HepG2 (cell line): Measurements from ENCODE around the gene CLVS2. TPM values are rescaled to one million over a fixed set of nuclear protein-coding genes. Genes with fewer than 3 reads are reported as not detected.

Experiments
- ATAC-seq: fragments of 200-7000 bp; cut with Tn5 transposase; 3 replicates; pipeline ENCODE4 v1.9.1; 2020; ENCODE audit warnings: mild to moderate bottlenecking, moderate library complexity
- BruUV-seq: library from RNA; stranded (reverse); fragments of 400-500 nt; replicated peaks from 2 replicates; lab custom pipeline; 2021; lab: Mats Ljungman, UMichigan
- CTCF ChIA-PET: fragments of 300-600 bp; formaldehyde crosslinking; extraction: SDS; loops from one replicate; lab custom pipeline; 2021; ENCODE audit warnings: low total read pairs, inconsistent platforms, low intra/inter-chr PET ratio; lab: Yijun Ruan, JAX
- POLR2A ChIA-PET: fragments of 350-600 bp; sonication (Branson Sonifier 250); formaldehyde crosslinking; loops from one replicate; lab custom pipeline; 2020; ENCODE audit warnings: antibody characterized with exemption, inconsistent platforms; lab: Yijun Ruan, JAX
- DNase-seq: peaks from one replicate; pipeline ENCODE4 v3.0.0-alpha.2; 2015; ENCODE audit warnings: low spot score
- FAIRE-seq: peaks from 3 replicates; lab custom pipeline; 2011; peaks lifted over from hg19 to GRCh38; lab: Jason Lieb, UNC
- H2AFZ ChIP-seq: one replicate; pipeline ENCODE4 v1.6.1; 2011; ENCODE audit warnings: low read length, inconsistent platforms
- H3K27ac ChIP-seq: fragments of 300-600 bp; 3 replicates; pipeline ENCODE4 v1.8.0; 2011; ENCODE audit warnings: mixed run types, mild to moderate bottlenecking, mixed read lengths, low read length, inconsistent platforms; ENCODE audit not compliant: insufficient read depth; ENCODE audit errors: extremely low read length
- H3K27me3 ChIP-seq, 2 experiments: fragments of 200-600 bp in 1 of 2; 2 replicates in 1 of 2; 3 replicates in 1 of 2; pipeline versions ENCODE4 v1.6.0 to v1.8.0; 2011; ENCODE audit warnings: low read length in 2 of 2, mild to moderate bottlenecking in 2 of 2, moderate library complexity in 2 of 2, inconsistent platforms in 1 of 2; ENCODE audit not compliant: insufficient read depth in 2 of 2, control insufficient read depth in 1 of 2
- H3K36me3 ChIP-seq, 2 experiments: fragments of 200-600 bp in 1 of 2; replicated peaks in 1 of 2; 2 replicates in 1 of 2; 3 replicates in 1 of 2; pipeline versions ENCODE4 v1.5.1 to v1.8.0; 2011; ENCODE audit warnings: low read length in 2 of 2, inconsistent platforms in 1 of 2; ENCODE audit not compliant: insufficient read depth in 2 of 2, control insufficient read depth in 1 of 2
- H3K4me1 ChIP-seq: 2 replicates; pipeline ENCODE4 v1.5.1; 2012; ENCODE audit warnings: low read length, inconsistent platforms; ENCODE audit not compliant: insufficient read depth
- H3K4me2 ChIP-seq: 2 replicates; pipeline ENCODE4 v1.6.0; 2011; ENCODE audit warnings: low read depth, low read length, inconsistent platforms
- H3K4me3 ChIP-seq, 3 experiments: fragments of 200-600 bp in 1 of 3; sonication (generic), shearing (Covaris generic) in 1 of 3; replicated peaks in 1 of 3; 2 replicates each; pipeline ENCODE4 v1.5.1; 2011 to 2016; ENCODE audit warnings: low read length in 3 of 3, inconsistent platforms in 2 of 3, low read depth in 2 of 3, mild to moderate bottlenecking in 2 of 3, control low read depth in 1 of 3, mixed read lengths in 1 of 3; ENCODE audit not compliant: insufficient read depth in 1 of 3
- H3K79me2 ChIP-seq: one replicate; pipeline ENCODE4 v1.6.1; 2011; ENCODE audit warnings: low read length, inconsistent platforms; ENCODE audit not compliant: insufficient read depth
- H3K9ac ChIP-seq: 2 replicates; pipeline ENCODE4 v1.6.0; 2011; ENCODE audit warnings: mild to moderate bottlenecking, low read depth, low read length, inconsistent platforms; ENCODE audit not compliant: insufficient read depth
- H3K9me3 ChIP-seq: 2 replicates; pipeline ENCODE4 v1.5.1; 2012; ENCODE audit warnings: mild to moderate bottlenecking, low read length
- H4K20me1 ChIP-seq: 2 replicates; pipeline ENCODE4 v1.6.0; 2011; ENCODE audit warnings: inconsistent platforms, mild to moderate bottlenecking, low read length, moderate library complexity; ENCODE audit not compliant: insufficient read depth
- AGO1 ChIP-seq: fragments of 200-400 bp; formaldehyde crosslinking; IDR thresholded peaks from 2 replicates; pipeline ENCODE4 v1.6.1; 2017; ENCODE audit warnings: mild to moderate bottlenecking, low read depth, low read length, moderate library complexity; ENCODE audit not compliant: poor library complexity, severe bottlenecking
- BRCA1 ChIP-seq: sonication (generic); formaldehyde crosslinking; IDR thresholded peaks from 2 replicates; pipeline ENCODE4 v1.4.0; 2020; ENCODE audit warnings: missing genetic modification reagents
- DR1 ChIP-seq: sonication (generic); formaldehyde crosslinking; IDR thresholded peaks from 2 replicates; pipeline ENCODE4 v1.8.0; 2021; ENCODE audit warnings: mild to moderate bottlenecking, missing genetic modification reagents, inconsistent platforms
- ESRRA ChIP-seq: sonication (generic); formaldehyde crosslinking; IDR thresholded peaks from 2 replicates; pipeline ENCODE4 v1.5.1; 2020; ENCODE audit warnings: mild to moderate bottlenecking, low read depth, missing genetic modification reagents
- MBNL3 ChIP-seq: fragments of 250-450 bp; sonication (Bioruptor Pico); conservative IDR thresholded peaks from 2 replicates; pipeline ENCODE4 v1.8.0; 2022; ENCODE audit warnings: mild to moderate bottlenecking, inconsistent platforms
- PAF1 ChIP-seq: IDR thresholded peaks from 2 replicates; pipeline ENCODE4 v1.6.1; 2016; ENCODE audit warnings: missing genetic modification reagents, missing compliant biosample characterization
- PCBP2 ChIP-seq: fragments of 200-400 bp; formaldehyde crosslinking; optimal IDR thresholded peaks from 2 replicates; pipeline ENCODE3; 2018; ENCODE audit warnings: low read length, low read depth; ENCODE audit not compliant: poor library complexity, severe bottlenecking
- SOX13 ChIP-seq, 3 experiments: fragments of 450-650 bp in 1 of 3; sonication (generic) in 1 of 3; formaldehyde crosslinking in 1 of 3; IDR thresholded peaks in 2 of 3; conservative IDR thresholded peaks in 1 of 3; 2 replicates each; pipeline versions ENCODE4 v1.5.0 to v1.6.1; 2016 to 2020; ENCODE audit warnings: antibody characterized with exemption in 1 of 3, mild to moderate bottlenecking in 1 of 3, missing compliant biosample characterization in 1 of 3, missing genetic modification reagents in 1 of 3, moderate library complexity in 1 of 3
- TMF1 ChIP-seq: sonication (generic); formaldehyde crosslinking; IDR thresholded peaks from 2 replicates; pipeline ENCODE4 v1.8.1; 2022; ENCODE audit warnings: low read depth, missing genetic modification reagents
- ZBTB1 ChIP-seq: sonication (generic); formaldehyde crosslinking; IDR thresholded peaks from 2 replicates; pipeline ENCODE4 v1.4.0; 2020; ENCODE audit warnings: missing genetic modification reagents, borderline replicate concordance
- ZBTB20 ChIP-seq: sonication (generic); formaldehyde crosslinking; IDR thresholded peaks from 2 replicates; pipeline ENCODE4 v1.8.1; 2023; ENCODE audit warnings: missing genetic modification reagents, low read depth, mild to moderate bottlenecking, borderline replicate concordance
- ZNF33B ChIP-seq: sonication (generic); formaldehyde crosslinking; IDR thresholded peaks from 2 replicates; pipeline ENCODE4 v1.5.1; 2020; ENCODE audit warnings: mild to moderate bottlenecking, missing genetic modification reagents
- ZNF44 ChIP-seq: sonication (generic); formaldehyde crosslinking; IDR thresholded peaks from 2 replicates; pipeline ENCODE4 v1.5.1; 2020; ENCODE audit warnings: mild to moderate bottlenecking, missing genetic modification reagents
- ZNF775 ChIP-seq: sonication (generic); formaldehyde crosslinking; IDR thresholded peaks from 2 replicates; pipeline ENCODE4 v1.4.0; 2020; ENCODE audit warnings: missing genetic modification reagents, mild to moderate bottlenecking, moderate library complexity, borderline replicate concordance
- WGBS: methylation state at CpG from one replicate; pipeline ENCODE4 v1.1.6; 2017; ENCODE audit warnings: low lambda C conversion rate; 5-methylcytosine and 5-hydroxymethylcytosine counted together
- in situ Hi-C: cut with HindIII; loops from 2 replicates; pipeline ENCODE4 v1.10.0; 2017; ENCODE audit warnings: low pct_unique_long_range_greater_than_20kb; ENCODE audit not compliant: extremely low pct_ligation_motif_present
- intact Hi-C: fragments of 100-400 bp; cut with micrococcal nuclease; formaldehyde crosslinking; loops from one replicate; pipeline ENCODE4 v1.10.0; 2022; ENCODE audit not compliant: unreplicated experiment
- polyA plus RNA-seq, 8 experiments: library from polyadenylated mRNA; depleted of rRNA in 3 of 8; stranded (reverse) in 7 of 8; unstranded in 1 of 8; fragments of >200 nt; fragmentation: Illumina TruSeq in 4 of 8; extraction: Trizol in 4 of 8; gene quantifications; 2 replicates each; pipeline versions ENCODE4 v1.2.1 to v1.2.3, GENCODE V29; 2011 to 2016; ENCODE audit warnings: low read depth in 4 of 8, missing spikeins in 1 of 8, mixed read lengths in 1 of 8; ENCODE audit not compliant: insufficient read depth in 1 of 8
- total RNA-seq, 5 experiments: library from RNA; depleted of rRNA; stranded (reverse); fragments of >200 nt; fragmentation: Illumina TruSeq; extraction: Trizol; gene quantifications; 2 replicates each; pipeline ENCODE4 v1.2.3, GENCODE V29; 2016; ENCODE audit warnings: low read depth in 1 of 5
- TF ChIP-seq, protein P1 (sequence below): IDR thresholded peaks from 2 replicates; pipeline ENCODE4 v1.6.1; 2012; ENCODE audit warnings: inconsistent platforms
- TF ChIP-seq, protein P2 (sequence below): sonication (generic); formaldehyde crosslinking; IDR thresholded peaks from 2 replicates; pipeline ENCODE4 v1.5.0; 2020; ENCODE audit warnings: missing genetic modification reagents

The CLVS2 gene
- total and polyA plus RNA-seq, 2 of the 13 experiments (the other 11 are each of a cell fraction or from before 2014, with no cell fraction given) = not detected

GRCh38 chr6:123074616-123075015 lies 78.6 kb downstream of the CLVS2 start:
- no peak overlapping the region for H2AFZ ChIP-seq

More at GRCh38 chr6:123074616-123075015, 78.6 kb downstream of the CLVS2 start:
- BruUV-seq = no TSS peak
- no peak for ATAC-seq
- H3K27me3 ChIP-seq = no peaks in the 10 kb centered on the region
- in situ Hi-C loops (no loop called here), intact Hi-C loops (no loop called here)
- H3K4me3 ChIP-seq = no peak overlapping the region
- H3K4me1 ChIP-seq = no peaks in the 10 kb centered on the region
- no peak overlapping the region for H3K27ac ChIP-seq
- 2% methylated on average over 2 of the region's 2 CpGs for WGBS
- no peaks in the 10 kb centered on the region for H3K36me3 ChIP-seq
- H3K9ac ChIP-seq = no peak overlapping the region
- peaks cover 36% of the 10 kb centered on the region; the same call in 1 of the 2 replicates for H3K9me3 ChIP-seq
- no peaks in the 10 kb centered on the region for H4K20me1 ChIP-seq
- FAIRE-seq = no peak
- DNase-seq = no peak
- ChIA-PET CTCF (no interaction called here), POLR2A (no interaction called here)
- TF ChIP-seq BRCA1 (CRISPR knock-in tag) (no peak), ZNF44 (CRISPR knock-in tag) (no peak), AGO1 (no peak), DR1 (CRISPR knock-in tag) (no peak), ZBTB20 (CRISPR knock-in tag) (no peak), PAF1 (no peak), PCBP2 (no peak), ZNF33B (CRISPR knock-in tag) (no peak), ESRRA (CRISPR knock-in tag) (no peak), ZBTB1 (CRISPR knock-in tag) (no peak), TMF1 (CRISPR knock-in tag) (no peak), ZNF775 (CRISPR knock-in tag) (no peak), SOX13 (IDR thresholded peaks at IDR 0.05) (no peak), SOX13 (CRISPR knock-in tag; conservative IDR thresholded peaks at IDR 0.05 in 1 of 2, IDR thresholded peaks at IDR 0.05 in 1 of 2) (no peak), MBNL3 (CRISPR knock-in tag) (no peak)
- TF ChIP-seq, protein P1, sequence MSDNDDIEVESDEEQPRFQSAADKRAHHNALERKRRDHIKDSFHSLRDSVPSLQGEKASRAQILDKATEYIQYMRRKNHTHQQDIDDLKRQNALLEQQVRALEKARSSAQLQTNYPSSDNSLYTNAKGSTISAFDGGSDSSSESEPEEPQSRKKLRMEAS = no peak
- TF ChIP-seq, protein P2, sequence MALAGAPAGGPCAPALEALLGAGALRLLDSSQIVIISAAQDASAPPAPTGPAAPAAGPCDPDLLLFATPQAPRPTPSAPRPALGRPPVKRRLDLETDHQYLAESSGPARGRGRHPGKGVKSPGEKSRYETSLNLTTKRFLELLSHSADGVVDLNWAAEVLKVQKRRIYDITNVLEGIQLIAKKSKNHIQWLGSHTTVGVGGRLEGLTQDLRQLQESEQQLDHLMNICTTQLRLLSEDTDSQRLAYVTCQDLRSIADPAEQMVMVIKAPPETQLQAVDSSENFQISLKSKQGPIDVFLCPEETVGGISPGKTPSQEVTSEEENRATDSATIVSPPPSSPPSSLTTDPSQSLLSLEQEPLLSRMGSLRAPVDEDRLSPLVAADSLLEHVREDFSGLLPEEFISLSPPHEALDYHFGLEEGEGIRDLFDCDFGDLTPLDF = no peak
- H3K79me2 ChIP-seq = no peaks in the 10 kb centered on the region
- no peak overlapping the region for H3K4me2 ChIP-seq
